ENCODE measurements around the gene TMTC4. TPM values are rescaled to one million over a fixed set of nuclear protein-coding genes. Genes with fewer than 3 reads are reported as not detected.

TMTC4 gene
- total RNA-seq, 1 experiment from 2014 or later = 28.1 TPM

DNA sequence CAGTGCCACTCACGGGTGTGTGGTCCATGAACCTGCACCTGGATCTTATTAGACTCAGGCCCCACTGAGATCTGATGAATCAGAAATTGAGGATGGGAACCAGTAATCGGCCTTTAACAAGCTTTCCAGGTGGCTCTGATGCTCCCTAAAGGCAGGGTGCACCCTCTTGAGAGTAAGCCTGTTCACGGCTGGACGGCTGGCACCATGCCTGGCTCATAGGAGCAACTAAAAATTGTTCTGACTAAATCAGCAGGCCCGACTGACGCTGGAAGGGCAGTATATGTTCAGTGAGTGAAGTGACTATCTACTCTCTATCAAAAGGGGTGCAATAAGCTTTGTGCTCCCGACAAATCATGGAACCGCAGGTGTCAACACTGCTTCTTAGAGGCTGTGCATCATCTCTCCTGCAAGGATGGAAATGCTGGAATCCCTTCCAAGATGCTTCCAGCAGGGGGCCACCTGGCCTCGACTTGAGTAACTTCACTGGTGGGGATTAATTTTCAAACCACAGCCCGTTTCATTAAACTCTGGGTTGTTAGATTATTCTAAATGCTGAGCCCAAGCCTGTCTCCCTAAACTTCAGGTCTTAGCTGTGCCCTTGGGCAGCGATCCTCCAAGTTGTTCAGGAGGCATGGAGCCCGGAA lies 28.4 kb downstream of the TMTC4 start:
- H4K5ac ChIP-seq (ENCODE audit: insufficient read length, low read depth, low read length) = no peak overlapping the region
- no CpG with 5 or more reads among the region's 12 CpGs for WGBS (ENCODE audit: extremely low coverage, insufficient read length, low lambda C conversion rate)
- no peak overlapping the region for H3K4me2 ChIP-seq (ENCODE audit: insufficient read depth, insufficient read length, low read length)
- no peaks in the 10 kb centered on the region for H3K9me3 ChIP-seq (ENCODE audit: control insufficient read depth, low read depth, low read length)
- H3T11ph ChIP-seq (ENCODE audit: low read length) = no peak overlapping the region
- no peak overlapping the region for H2BK5ac ChIP-seq (ENCODE audit: insufficient read length, low read length)
- no peak overlapping the region for H3K56ac ChIP-seq (ENCODE audit: insufficient read length, low read depth, low read length)
- H2BK20ac ChIP-seq (ENCODE audit: low read depth, low read length, poor library complexity, severe bottlenecking) = no peak overlapping the region
- H3K27ac Mint-ChIP-seq = peak overlapping the region in 1 of 3 experiments; percentile 23; a peak in 1 of 7 replicates
- H3K27me3 Mint-ChIP-seq (ENCODE audit: low read depth) = no peaks in the 10 kb centered on the region
- no peaks in the 10 kb centered on the region for H3K4me1 ChIP-seq (ENCODE audit: insufficient read depth, low read length)
- H3K9me3 Mint-ChIP-seq = no peaks in the 10 kb centered on the region
- H2AFZ ChIP-seq (ENCODE audit: low read length) = no peak overlapping the region
- H3K14ac ChIP-seq (ENCODE audit: insufficient read depth, low read length) = no peak overlapping the region
- no peak overlapping the region for H4K91ac ChIP-seq (ENCODE audit: insufficient read length, low read depth, low read length)
- H3K79me1 ChIP-seq (ENCODE audit: insufficient read depth, low read depth, low read length, poor library complexity, severe bottlenecking) = no peaks in the 10 kb centered on the region
- no peak overlapping the region for H3K23ac ChIP-seq (ENCODE audit: insufficient read length, low read depth, low read length)
- no peaks in the 10 kb centered on the region for H3K27me3 ChIP-seq (ENCODE audit: insufficient read depth, low read length)
- H3K79me2 ChIP-seq (ENCODE audit: insufficient read depth, low read length) = no peaks in the 10 kb centered on the region
- peaks cover 21 to 41% (median 24%) of the 10 kb centered on the region in 3 experiments; a peak in 6 of 7 replicates for H3K36me3 Mint-ChIP-seq (ENCODE audit: insufficient read depth in 1 of 3, low read depth in 3 of 3)
- H3K4ac ChIP-seq (ENCODE audit: low read depth, low read length) = no peak overlapping the region
- TF ChIP-seq, protein P1, sequence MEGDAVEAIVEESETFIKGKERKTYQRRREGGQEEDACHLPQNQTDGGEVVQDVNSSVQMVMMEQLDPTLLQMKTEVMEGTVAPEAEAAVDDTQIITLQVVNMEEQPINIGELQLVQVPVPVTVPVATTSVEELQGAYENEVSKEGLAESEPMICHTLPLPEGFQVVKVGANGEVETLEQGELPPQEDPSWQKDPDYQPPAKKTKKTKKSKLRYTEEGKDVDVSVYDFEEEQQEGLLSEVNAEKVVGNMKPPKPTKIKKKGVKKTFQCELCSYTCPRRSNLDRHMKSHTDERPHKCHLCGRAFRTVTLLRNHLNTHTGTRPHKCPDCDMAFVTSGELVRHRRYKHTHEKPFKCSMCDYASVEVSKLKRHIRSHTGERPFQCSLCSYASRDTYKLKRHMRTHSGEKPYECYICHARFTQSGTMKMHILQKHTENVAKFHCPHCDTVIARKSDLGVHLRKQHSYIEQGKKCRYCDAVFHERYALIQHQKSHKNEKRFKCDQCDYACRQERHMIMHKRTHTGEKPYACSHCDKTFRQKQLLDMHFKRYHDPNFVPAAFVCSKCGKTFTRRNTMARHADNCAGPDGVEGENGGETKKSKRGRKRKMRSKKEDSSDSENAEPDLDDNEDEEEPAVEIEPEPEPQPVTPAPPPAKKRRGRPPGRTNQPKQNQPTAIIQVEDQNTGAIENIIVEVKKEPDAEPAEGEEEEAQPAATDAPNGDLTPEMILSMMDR (conservative IDR thresholded peaks at IDR 0.05) = peak; percentile 70
- H2BK120ac ChIP-seq (ENCODE audit: low read depth, low read length, poor library complexity, severe bottlenecking) = no peak overlapping the region
- H3K4me1 Mint-ChIP-seq = no peaks in the 10 kb centered on the region; a peak in 1 of 4 replicates
- H2AK5ac ChIP-seq (ENCODE audit: insufficient read length, low read length) = no peak overlapping the region
- no peak overlapping the region for H3K18ac ChIP-seq (ENCODE audit: insufficient read length, low read depth, low read length)
- no peak overlapping the region for H2BK15ac ChIP-seq (ENCODE audit: low read depth, low read length)
- H4K8ac ChIP-seq (replicated peaks; ENCODE audit: insufficient read length, low read depth, low read length) = no peak overlapping the region
- DNase-seq = no peak
- H3K4me3 Mint-ChIP-seq = no peak overlapping the region
- no peak overlapping the region for H3K9ac ChIP-seq (ENCODE audit: extremely low read depth, insufficient read length, low read length)
- H2BK12ac ChIP-seq (ENCODE audit: insufficient read length, low read depth, low read length) = no peak overlapping the region
- H4K20me1 ChIP-seq (ENCODE audit: control insufficient read depth, insufficient read depth, insufficient read length) = no peaks in the 10 kb centered on the region
- H3K23me2 ChIP-seq (ENCODE audit: insufficient read length, low read depth, low read length, poor library complexity, severe bottlenecking) = no peaks in the 10 kb centered on the region
- H3K27ac ChIP-seq (ENCODE audit: insufficient read length, low read depth, low read length) = no peak overlapping the region
